ENCODE results near the gene LSAMP. TPM values are rescaled to one million over a fixed set of nuclear protein-coding genes. Genes with fewer than 3 reads are reported as not detected.

LSAMP gene
- total RNA-seq, 1 donor from 2014 or later = 10.2 TPM

- DNase-seq (ENCODE audit: low read depth) = peak; percentile 96
- H3K4me3 ChIP-seq (ENCODE audit: low read depth, low read length) = no peak overlapping the region
- TF ChIP-seq CTCF (IDR thresholded peaks at IDR 0.05; ENCODE audit: insufficient read depth, low read length, poor library complexity, severe bottlenecking) = no peak
- H3K36me3 ChIP-seq (ENCODE audit: control insufficient read depth, insufficient read depth, low read length) = no peaks in the 10 kb centered on the region
- no peaks in the 10 kb centered on the region for H3K27me3 ChIP-seq (ENCODE audit: control insufficient read depth, insufficient read depth, low read length)
Observed at GRCh38 chr3:116005404-116005803, 439.9 kb downstream of the LSAMP start.

- Histone ChIP-seq H3K27me3 (ENCODE audit: control insufficient read depth, insufficient read depth, low read length) (no peaks in the 10 kb centered on the region), H3K36me3 (ENCODE audit: control insufficient read depth, insufficient read depth, low read length) (peaks cover under 1% of the 10 kb centered on the region), H3K4me3 (ENCODE audit: low read depth, low read length) (no peak overlapping the region)
- no peak for TF ChIP-seq CTCF (IDR thresholded peaks at IDR 0.05; ENCODE audit: insufficient read depth, low read length, poor library complexity, severe bottlenecking)
- no peak for DNase-seq (ENCODE audit: low read depth)
Observed at GRCh38 chr3:116002235-116002634, 443.1 kb downstream of the LSAMP start.

- no peak for DNase-seq (ENCODE audit: low read depth)
- no peaks in the 10 kb centered on the region for H3K27me3 ChIP-seq (ENCODE audit: control insufficient read depth, insufficient read depth, low read length)
Observed at GRCh38 chr3:116001151-116001621, 444.1 kb downstream of the LSAMP start.

GRCh38 chr3:116000311-116000710 lies 445.0 kb downstream of the LSAMP start:
- H3K4me3 ChIP-seq (ENCODE audit: low read depth, low read length) = no peak overlapping the region
- peak; percentile 98 for DNase-seq (ENCODE audit: low read depth)
- H3K36me3 ChIP-seq (ENCODE audit: control insufficient read depth, insufficient read depth, low read length) = peaks cover 1% of the 10 kb centered on the region
- no peaks in the 10 kb centered on the region for H3K27me3 ChIP-seq (ENCODE audit: control insufficient read depth, insufficient read depth, low read length)
- TF ChIP-seq CTCF (IDR thresholded peaks at IDR 0.05; ENCODE audit: insufficient read depth, low read length, poor library complexity, severe bottlenecking) = no peak

More at GRCh38 chr3:116001151-116001621, 444.1 kb downstream of the LSAMP start:
- TF ChIP-seq CTCF (IDR thresholded peaks at IDR 0.05; ENCODE audit: insufficient read depth, low read length, poor library complexity, severe bottlenecking) = no peak
- peaks cover 1% of the 10 kb centered on the region for H3K36me3 ChIP-seq (ENCODE audit: control insufficient read depth, insufficient read depth, low read length)
- no peak overlapping the region for H3K4me3 ChIP-seq (ENCODE audit: low read depth, low read length)

GRCh38 chr3:115999613-116000012 lies 445.7 kb downstream of the LSAMP start:
- TF ChIP-seq CTCF (IDR thresholded peaks at IDR 0.05; ENCODE audit: insufficient read depth, low read length, poor library complexity, severe bottlenecking) = no peak
- no peak overlapping the region for H3K4me3 ChIP-seq (ENCODE audit: low read depth, low read length)
- no peak for DNase-seq (ENCODE audit: low read depth)
- no peaks in the 10 kb centered on the region for H3K27me3 ChIP-seq (ENCODE audit: control insufficient read depth, insufficient read depth, low read length)
- H3K36me3 ChIP-seq (ENCODE audit: control insufficient read depth, insufficient read depth, low read length) = peaks cover 1% of the 10 kb centered on the region

- Histone ChIP-seq H3K27me3 (ENCODE audit: control insufficient read depth, insufficient read depth, low read length) (no peaks in the 10 kb centered on the region), H3K36me3 (ENCODE audit: control insufficient read depth, insufficient read depth, low read length) (peaks cover 1% of the 10 kb centered on the region), H3K4me3 (ENCODE audit: low read depth, low read length) (no peak overlapping the region)
- no peak for DNase-seq (ENCODE audit: low read depth)
- no peak for TF ChIP-seq CTCF (IDR thresholded peaks at IDR 0.05; ENCODE audit: insufficient read depth, low read length, poor library complexity, severe bottlenecking)
Observed at GRCh38 chr3:115999001-115999585, 446.2 kb downstream of the LSAMP start.

Data from kidney epithelial cell (primary cell).